HG03095 (cell line): ENCODE data around the gene STK4.
"Not testable (repeated sequence)": the region's sequence is repeated elsewhere in the genome, so short reads cannot be mapped to it uniquely, and the experiment has no call there.

ENCODE experiments used
- ATAC-seq: cut with Tn5 transposase; IDR thresholded peaks from one replicate; pipeline ENCODE4 v1.9.1; 2021; ENCODE audit warnings: moderate library complexity; ENCODE audit not compliant: unreplicated experiment

The STK4 gene

GRCh38 chr20:44981736-44982406 is 15.6 kb downstream of the STK4 start:
- no peak for ATAC-seq

GRCh38 chr20:44983093-44983674 is 16.9 kb downstream of the STK4 start:
- no peak for ATAC-seq

GRCh38 chr20:44988631-44989171 is 22.4 kb downstream of the STK4 start:
- ATAC-seq: no peak

GRCh38 chr20:44990425-44990824 is 24.1 kb downstream of the STK4 start:
- ATAC-seq: no peak

GRCh38 chr20:44990957-44991356 is 24.6 kb downstream of the STK4 start:
- no peak for ATAC-seq

GRCh38 chr20:44993343-44993742 is 27.0 kb downstream of the STK4 start:
- ATAC-seq: no peak

- ATAC-seq: no peak
These were observed 30.9 kb downstream of the STK4 start for GRCh38 chr20:44997171-44997570.

GRCh38 chr20:44997668-44998067 is 31.4 kb downstream of the STK4 start:
- ATAC-seq: no peak

GRCh38 chr20:45008521-45009049 is 42.3 kb downstream of the STK4 start:
- no peak for ATAC-seq

GRCh38 chr20:45010399-45010828 is 44.1 kb downstream of the STK4 start:
- ATAC-seq: no peak

- no peak for ATAC-seq
These were observed 44.8 kb downstream of the STK4 start for GRCh38 chr20:45011108-45011526.

- ATAC-seq: no peak
These were observed 46.5 kb downstream of the STK4 start for GRCh38 chr20:45012682-45013302.

GRCh38 chr20:45014131-45014530 is 47.8 kb downstream of the STK4 start:
- ATAC-seq: not testable (repeated sequence)

GRCh38 chr20:45014671-45015415 is 48.5 kb downstream of the STK4 start:
- no peak for ATAC-seq

GRCh38 chr20:45016089-45016671 is 49.9 kb downstream of the STK4 start:
- no peak for ATAC-seq

- no peak for ATAC-seq
These were observed 51.0 kb downstream of the STK4 start for GRCh38 chr20:45017281-45017680.

GRCh38 chr20:45017857-45018256 is 51.5 kb downstream of the STK4 start:
- ATAC-seq: no peak

GRCh38 chr20:45019027-45019761 is 52.9 kb downstream of the STK4 start:
- ATAC-seq: no peak

- ATAC-seq: no peak
These were observed 53.4 kb downstream of the STK4 start for GRCh38 chr20:45019762-45020123.

- ATAC-seq: no peak
These were observed 54.0 kb downstream of the STK4 start for GRCh38 chr20:45020236-45020886.
